HG03558 (cell line): ENCODE measurements around the gene SLC30A7.
"Not testable (repeated sequence)": the region's sequence is repeated elsewhere in the genome, so short reads cannot be mapped to it uniquely, and the experiment has no call there.

ENCODE experiments used
- ATAC-seq: cut with Tn5 transposase; IDR thresholded peaks from one replicate; pipeline ENCODE4 v1.9.1; 2021; ENCODE audit warnings: moderate number of reproducible peaks; ENCODE audit not compliant: unreplicated experiment; ENCODE audit errors: extremely low read depth

The SLC30A7 gene

GRCh38 chr1:100933555-100933954 is 37.7 kb downstream of the SLC30A7 start:
- not testable (repeated sequence) for ATAC-seq

- ATAC-seq, result no peak
These were observed 40.5 kb downstream of the SLC30A7 start for GRCh38 chr1:100936194-100936967.

GRCh38 chr1:100941098-100941527 is 45.2 kb downstream of the SLC30A7 start:
- no peak for ATAC-seq

- ATAC-seq, result no peak
These were observed 45.8 kb downstream of the SLC30A7 start for GRCh38 chr1:100941580-100942216.

- ATAC-seq, result no peak
These were observed 46.6 kb downstream of the SLC30A7 start for GRCh38 chr1:100942304-100943046.

- no peak for ATAC-seq
These were observed 47.6 kb downstream of the SLC30A7 start for GRCh38 chr1:100943533-100943932.

GRCh38 chr1:100946064-100946463 is 50.2 kb downstream of the SLC30A7 start:
- not testable (repeated sequence) for ATAC-seq

- not testable (repeated sequence) for ATAC-seq
These were observed 51.9 kb downstream of the SLC30A7 start for GRCh38 chr1:100947816-100948215.

GRCh38 chr1:100948721-100949405 is 53.0 kb downstream of the SLC30A7 start:
- not testable (repeated sequence) for ATAC-seq

GRCh38 chr1:100949515-100950158 is 53.7 kb downstream of the SLC30A7 start:
- not testable (repeated sequence) for ATAC-seq

- no peak for ATAC-seq
These were observed 54.4 kb downstream of the SLC30A7 start for GRCh38 chr1:100950337-100950736.

GRCh38 chr1:100950781-100951180 is 54.9 kb downstream of the SLC30A7 start:
- no peak for ATAC-seq

GRCh38 chr1:100952104-100952745 is 56.3 kb downstream of the SLC30A7 start:
- ATAC-seq, result no peak

GRCh38 chr1:100952970-100953369 is 57.1 kb downstream of the SLC30A7 start:
- ATAC-seq, result not testable (repeated sequence)

GRCh38 chr1:100953960-100954730 is 58.3 kb downstream of the SLC30A7 start:
- ATAC-seq, result no peak

- no peak for ATAC-seq
These were observed 59.4 kb downstream of the SLC30A7 start for GRCh38 chr1:100955322-100955721.

- ATAC-seq, result no peak
These were observed 63.7 kb downstream of the SLC30A7 start for GRCh38 chr1:100959502-100960060.

GRCh38 chr1:100960098-100960497 is 64.2 kb downstream of the SLC30A7 start:
- ATAC-seq, result no peak
